IMR-90 (cell line): Measurements from ENCODE around the gene MICU1. TPM values are rescaled to one million over a fixed set of nuclear protein-coding genes. Genes with fewer than 3 reads are reported as not detected.

Source experiments
- ATAC-seq: fragments of 200-7000 bp; cut with Tn5 transposase; 2 replicates; pipeline ENCODE4 v1.9.1; 2020; ENCODE audit warnings: low read depth, mild to moderate bottlenecking, moderate library complexity
- BruUV-seq: library from RNA; stranded (reverse); fragments of 400-500 nt; replicated peaks from 2 replicates; lab custom pipeline; 2021; lab: Mats Ljungman, UMichigan
- CTCF ChIA-PET: fragments of 300-600 bp; formaldehyde crosslinking; extraction: SDS; loops from one replicate; lab custom pipeline; 2021; ENCODE audit warnings: antibody characterized with exemption; lab: Yijun Ruan, JAX
- POLR2A ChIA-PET: fragments of 300-600 bp; sonication (Branson Sonifier 250); formaldehyde crosslinking; loops from one replicate; lab custom pipeline; 2022; ENCODE audit warnings: antibody characterized with exemption; ENCODE audit not compliant: unreplicated experiment; lab: Charles Lee
- DNase-seq: peaks from one replicate; pipeline ENCODE4 v3.0.0; 2013
- H2AFZ ChIP-seq: replicated peaks from 2 replicates; pipeline ENCODE3; 2013; ENCODE audit warnings: low read length, mild to moderate bottlenecking; ENCODE audit not compliant: poor library complexity
- H2AK5ac ChIP-seq: 2 replicates; pipeline ENCODE4 v1.6.1; 2013; ENCODE audit warnings: low read depth, low read length, inconsistent platforms
- H2AK9ac ChIP-seq: replicated peaks from 2 replicates; pipeline ENCODE3; 2013; ENCODE audit warnings: mild to moderate bottlenecking, low read depth, low read length, moderate library complexity; ENCODE audit not compliant: poor library complexity
- H2BK120ac ChIP-seq: 2 replicates; pipeline ENCODE4 v1.6.1; 2013; ENCODE audit warnings: low read depth, low read length, inconsistent platforms
- H2BK15ac ChIP-seq: 3 replicates; pipeline ENCODE4 v1.6.1; 2013; ENCODE audit warnings: low read depth, low read length, inconsistent platforms
- H2BK20ac ChIP-seq: 2 replicates; pipeline ENCODE4 v1.6.1; 2013; ENCODE audit warnings: low read depth, mild to moderate bottlenecking, inconsistent platforms, low read length, moderate library complexity
- H2BK5ac ChIP-seq: 2 replicates; pipeline ENCODE4 v1.6.1; 2013; ENCODE audit warnings: mild to moderate bottlenecking, low read depth, low read length, inconsistent platforms; ENCODE audit not compliant: poor library complexity, severe bottlenecking
- H3K14ac ChIP-seq: replicated peaks from 2 replicates; pipeline ENCODE4 v1.6.1; 2013; ENCODE audit warnings: low read depth, low read length, inconsistent platforms
- H3K18ac ChIP-seq: 2 replicates; pipeline ENCODE4 v1.6.1; 2013; ENCODE audit warnings: low read depth, low read length, control low read depth
- H3K23ac ChIP-seq: 2 replicates; pipeline ENCODE4 v1.6.1; 2013; ENCODE audit warnings: low read depth, low read length, inconsistent platforms
- H3K27ac ChIP-seq: 2 replicates; pipeline ENCODE4 v1.5.1; 2013; ENCODE audit warnings: mild to moderate bottlenecking, control low read depth, low read length; ENCODE audit not compliant: insufficient read depth
- H3K27me3 ChIP-seq: 2 replicates; pipeline ENCODE4 v1.6.1; 2013; ENCODE audit warnings: low read length; ENCODE audit not compliant: control insufficient read depth, insufficient read depth
- H3K36me3 ChIP-seq: 2 replicates; pipeline ENCODE4 v1.6.1; 2013; ENCODE audit warnings: low read length, mixed read lengths; ENCODE audit not compliant: control insufficient read depth, insufficient read depth
- H3K4ac ChIP-seq: 2 replicates; pipeline ENCODE4 v1.6.1; 2013; ENCODE audit warnings: low read depth, low read length, inconsistent platforms
- H3K4me1 ChIP-seq: 2 replicates; pipeline ENCODE4 v1.6.1; 2013; ENCODE audit warnings: low read length, mixed read lengths; ENCODE audit not compliant: control insufficient read depth, insufficient read depth
- H3K4me2 ChIP-seq: 2 replicates; pipeline ENCODE4 v1.6.1; 2013; ENCODE audit warnings: low read depth, mild to moderate bottlenecking, control low read depth, low read length, moderate library complexity
- H3K4me3 ChIP-seq: 2 replicates; pipeline ENCODE4 v1.5.1; 2013; ENCODE audit warnings: low read depth, mild to moderate bottlenecking, control low read depth, low read length, moderate library complexity; ENCODE audit not compliant: insufficient read depth
- H3K56ac ChIP-seq: 2 replicates; pipeline ENCODE4 v1.6.1; 2013; ENCODE audit warnings: low read length, inconsistent platforms; ENCODE audit not compliant: insufficient read depth; ENCODE audit errors: extremely low read depth
- H3K79me1 ChIP-seq, 2 experiments: 2 replicates each; pipeline ENCODE4 v1.6.1; 2013; ENCODE audit warnings: low read length in 2 of 2, inconsistent platforms in 1 of 2, low read depth in 1 of 2
- H3K9ac ChIP-seq: 2 replicates; pipeline ENCODE4 v1.6.1; 2013; ENCODE audit warnings: low read depth, low read length, control low read depth
- H3K9me1 ChIP-seq: 2 replicates; pipeline ENCODE4 v1.6.1; 2013; ENCODE audit warnings: low read length, inconsistent platforms; ENCODE audit not compliant: insufficient read depth
- H3K9me3 ChIP-seq: 2 replicates; pipeline ENCODE4 v1.6.1; 2013; ENCODE audit warnings: low read length; ENCODE audit not compliant: control insufficient read depth, insufficient read depth
- H4K20me1 ChIP-seq: 2 replicates; pipeline ENCODE4 v1.6.1; 2013; ENCODE audit warnings: low read length, inconsistent platforms; ENCODE audit not compliant: insufficient read depth
- H4K5ac ChIP-seq: 2 replicates; pipeline ENCODE4 v1.6.1; 2013; ENCODE audit warnings: mild to moderate bottlenecking, low read depth, low read length, control low read depth
- H4K8ac ChIP-seq, 2 experiments: 2 replicates each; pipeline ENCODE4 v1.6.1; 2013; ENCODE audit warnings: low read depth in 2 of 2, low read length in 2 of 2, control low read depth in 1 of 2, inconsistent platforms in 1 of 2
- H4K91ac ChIP-seq: 2 replicates; pipeline ENCODE4 v1.6.1; 2013; ENCODE audit warnings: low read depth, low read length, inconsistent platforms; ENCODE audit not compliant: insufficient read depth
- CEBPB ChIP-seq: IDR thresholded peaks from 2 replicates; pipeline ENCODE4 v1.6.1; 2012; ENCODE audit warnings: low read depth, low read length, improper control_type of control experiment
- CHD1 ChIP-seq: IDR thresholded peaks from 2 replicates; pipeline ENCODE4 v1.6.1; 2012; ENCODE audit warnings: low read depth, low read length, improper control_type of control experiment
- MAFK ChIP-seq: IDR thresholded peaks from 2 replicates; pipeline ENCODE4 v1.6.1; 2012; ENCODE audit warnings: low read depth, low read length, improper control_type of control experiment
- MAZ ChIP-seq: IDR thresholded peaks from 2 replicates; pipeline ENCODE4 v1.6.1; 2012; ENCODE audit warnings: low read depth, mild to moderate bottlenecking, low read length, improper control_type of control experiment, moderate library complexity, borderline replicate concordance
- POLR2A ChIP-seq: IDR thresholded peaks from 2 replicates; pipeline ENCODE4 v1.6.1; 2012; ENCODE audit warnings: mild to moderate bottlenecking, low read depth, low read length
- SMC3 ChIP-seq: fragments of 150-350 bp; IDR thresholded peaks from 2 replicates; pipeline ENCODE4 v1.6.1; 2016; ENCODE audit warnings: low read depth, mild to moderate bottlenecking, antibody characterized with exemption, low read length, moderate library complexity
- WGBS, 2 experiments: methylation state at CpG; one replicate each; pipeline versions ENCODE4 v1.1.5 to v1.1.7; 2013; ENCODE audit warnings: missing lambda C conversion rate in 2 of 2; ENCODE audit not compliant: insufficient read length in 1 of 2; ENCODE audit errors: extremely low coverage in 2 of 2; 5-methylcytosine and 5-hydroxymethylcytosine counted together
- dilution Hi-C: fragments of 300-500 bp; cut with HindIII; formaldehyde crosslinking; loops from one replicate; pipeline ENCODE4 v1.14.3; 2018; ENCODE audit warnings: low sequenced_read_pairs; ENCODE audit not compliant: unreplicated experiment
- in situ Hi-C: fragments of 300-500 bp; cut with MboI; formaldehyde crosslinking; loops from 3 replicates; pipeline ENCODE4 v1.14.3; 2019; ENCODE audit warnings: low sequenced_read_pairs, inconsistent platforms, mixed read lengths
- intact Hi-C: fragments of 100-400 bp; cut with micrococcal nuclease; formaldehyde crosslinking; loops from 2 replicates; pipeline ENCODE4 v1.10.0; 2022
- polyA plus RNA-seq, 3 experiments: library from polyadenylated mRNA; depleted of rRNA; stranded (reverse); fragments of >200 nt; gene quantifications; 2 replicates each; pipeline ENCODE4 v1.2.3, GENCODE V29; 2012; ENCODE audit warnings: low replicate concordance in 1 of 3
- total RNA-seq: library from RNA; depleted of rRNA; stranded (reverse); fragments of >200 nt; gene quantifications from 2 replicates; pipeline ENCODE4 v1.2.3, GENCODE V29; 2012
- TF ChIP-seq, protein P1 (sequence below): conservative IDR thresholded peaks from 2 replicates; pipeline ENCODE4 v1.5.1; 2012; ENCODE audit warnings: mild to moderate bottlenecking, low read depth, low read length, improper control_type of control experiment
- TF ChIP-seq, protein P2 (sequence below): fragments of 150-350 bp; IDR thresholded peaks from 2 replicates; pipeline ENCODE4 v1.6.1; 2017; ENCODE audit warnings: mild to moderate bottlenecking, antibody characterized with exemption, low read length, low read depth

The MICU1 gene
- total and polyA plus RNA-seq, 2 of the 4 experiments (the other 2 are of a cell fraction), result 43.6 to 44.7 TPM

DNA sequence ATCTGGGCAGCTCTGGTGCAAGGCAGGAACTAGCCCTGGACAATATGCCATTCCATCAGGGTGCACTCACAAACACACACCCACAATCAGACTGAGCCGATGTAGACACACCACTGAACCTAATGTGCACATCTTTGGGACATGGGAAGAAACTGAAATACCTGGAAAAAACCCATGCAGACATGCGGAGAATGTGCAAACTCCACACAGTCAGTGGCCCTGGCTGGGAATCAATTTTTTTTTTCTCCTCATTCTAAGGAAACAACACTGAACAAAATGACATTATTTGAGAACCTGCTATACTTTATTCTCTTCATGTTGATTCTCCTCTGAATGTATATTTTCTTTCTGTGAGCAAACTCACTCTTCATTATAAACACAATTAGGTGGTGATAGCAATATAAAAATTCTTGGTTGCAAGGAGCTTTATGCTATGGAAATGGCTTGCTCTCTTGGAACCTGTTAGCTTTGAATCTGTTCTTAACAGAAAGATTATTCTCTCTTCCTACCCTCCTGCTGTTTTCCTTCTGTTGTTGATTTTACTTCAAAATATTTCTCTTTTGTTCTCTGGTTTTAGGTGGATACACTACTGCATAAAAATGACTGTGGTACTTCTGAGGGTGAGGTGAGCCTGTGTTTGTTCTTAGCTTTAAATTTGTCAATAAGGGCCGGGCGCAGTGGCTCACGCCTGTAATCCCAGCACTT, 33.0 kb upstream of the MICU1 start:
- Histone ChIP-seq H2AFZ (no peak overlapping the region), H3K14ac (no peak overlapping the region), H3K36me3 (no peaks in the 10 kb centered on the region), H2BK5ac (no peak overlapping the region), H4K5ac (no peak overlapping the region), H3K9ac (no peak overlapping the region), H3K27ac (no peak overlapping the region), H3K23ac (no peak overlapping the region), H3K27me3 (no peaks in the 10 kb centered on the region), H2BK15ac (no peak overlapping the region), H2AK9ac (no peak overlapping the region), H3K4me1 (no peaks in the 10 kb centered on the region), H3K9me3 (no peaks in the 10 kb centered on the region), H2AK5ac (no peak overlapping the region), H3K4ac (no peak overlapping the region), H2BK20ac (no peak overlapping the region), H2BK120ac (no peak overlapping the region), H3K79me1 (no peaks in the 10 kb centered on the region), H4K91ac (no peak overlapping the region), H4K20me1 (no peaks in the 10 kb centered on the region), H3K4me2 (no peak overlapping the region), H3K18ac (no peak overlapping the region), H3K4me3 (no peak overlapping the region), H3K9me1 (0 out of 2 replicates have a peak, but pooled peaks cover 3% of the 10 kb centered on the region), H4K8ac (no peak overlapping the region), H3K56ac (no peak overlapping the region)
- DNase-seq (no peak), ATAC-seq (no peak)
- CTCF ChIA-PET, result no interaction called here
- POLR2A ChIA-PET, result no interaction called here
- intact Hi-C loops (no loop called here), dilution Hi-C loops (no loop called here), in situ Hi-C loops (no loop called here)
- 80% methylated on average over 2 of the region's 5 CpGs; no CpG with 5 or more reads in 1 of the 2 experiments for WGBS, 2 experiments
- BruUV-seq, result no TSS peak
- no peak for TF ChIP-seq MAFK
- no peak for TF ChIP-seq MAZ
- TF ChIP-seq, protein P1, sequence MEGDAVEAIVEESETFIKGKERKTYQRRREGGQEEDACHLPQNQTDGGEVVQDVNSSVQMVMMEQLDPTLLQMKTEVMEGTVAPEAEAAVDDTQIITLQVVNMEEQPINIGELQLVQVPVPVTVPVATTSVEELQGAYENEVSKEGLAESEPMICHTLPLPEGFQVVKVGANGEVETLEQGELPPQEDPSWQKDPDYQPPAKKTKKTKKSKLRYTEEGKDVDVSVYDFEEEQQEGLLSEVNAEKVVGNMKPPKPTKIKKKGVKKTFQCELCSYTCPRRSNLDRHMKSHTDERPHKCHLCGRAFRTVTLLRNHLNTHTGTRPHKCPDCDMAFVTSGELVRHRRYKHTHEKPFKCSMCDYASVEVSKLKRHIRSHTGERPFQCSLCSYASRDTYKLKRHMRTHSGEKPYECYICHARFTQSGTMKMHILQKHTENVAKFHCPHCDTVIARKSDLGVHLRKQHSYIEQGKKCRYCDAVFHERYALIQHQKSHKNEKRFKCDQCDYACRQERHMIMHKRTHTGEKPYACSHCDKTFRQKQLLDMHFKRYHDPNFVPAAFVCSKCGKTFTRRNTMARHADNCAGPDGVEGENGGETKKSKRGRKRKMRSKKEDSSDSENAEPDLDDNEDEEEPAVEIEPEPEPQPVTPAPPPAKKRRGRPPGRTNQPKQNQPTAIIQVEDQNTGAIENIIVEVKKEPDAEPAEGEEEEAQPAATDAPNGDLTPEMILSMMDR, result no peak
- no peak for TF ChIP-seq SMC3
- no peak for TF ChIP-seq POLR2A
- no peak for TF ChIP-seq CEBPB
- TF ChIP-seq CHD1, result no peak
- TF ChIP-seq, protein P2, sequence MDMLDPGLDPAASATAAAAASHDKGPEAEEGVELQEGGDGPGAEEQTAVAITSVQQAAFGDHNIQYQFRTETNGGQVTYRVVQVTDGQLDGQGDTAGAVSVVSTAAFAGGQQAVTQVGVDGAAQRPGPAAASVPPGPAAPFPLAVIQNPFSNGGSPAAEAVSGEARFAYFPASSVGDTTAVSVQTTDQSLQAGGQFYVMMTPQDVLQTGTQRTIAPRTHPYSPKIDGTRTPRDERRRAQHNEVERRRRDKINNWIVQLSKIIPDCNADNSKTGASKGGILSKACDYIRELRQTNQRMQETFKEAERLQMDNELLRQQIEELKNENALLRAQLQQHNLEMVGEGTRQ, result no peak
